Cardiac muscle cell (in vitro differentiated cells and primary cell): ENCODE results near the gene NUP153. TPM values are rescaled to one million over a fixed set of nuclear protein-coding genes. Genes with fewer than 3 reads are reported as not detected.
"Not testable (repeated sequence)": the region's sequence is repeated elsewhere in the genome, so short reads cannot be mapped to it uniquely, and the experiment has no call there.

ENCODE experiments used
- DNase-seq, 2 donors: peaks; one replicate each; pipeline versions ENCODE4 v3.0.0 to v3.0.0-alpha.2; 2010 to 2017; ENCODE audit warnings: low read depth in 1 of 2, low spot score in 1 of 2
- H3K27ac ChIP-seq: fragments of 200-600 bp; sonication (generic); 2 replicates; pipeline ENCODE4 v1.5.1; 2016
- H3K27me3 ChIP-seq: fragments of 200-600 bp; sonication (generic); 2 replicates; pipeline ENCODE4 v1.6.0; 2016; ENCODE audit warnings: control low read depth
- H3K36me3 ChIP-seq: fragments of 200-600 bp; sonication (generic); 2 replicates; pipeline ENCODE4 v1.5.1; 2016; ENCODE audit warnings: control low read depth
- H3K4me1 ChIP-seq: fragments of 200-600 bp; sonication (generic); 2 replicates; pipeline ENCODE4 v1.8.1; 2017; ENCODE audit warnings: low read depth, mild to moderate bottlenecking, mixed run types
- H3K4me3 ChIP-seq: fragments of 200-600 bp; sonication (generic); 2 replicates; pipeline ENCODE4 v1.5.1; 2016; ENCODE audit warnings: mild to moderate bottlenecking
- H3K9me3 ChIP-seq: fragments of 200-600 bp; sonication (generic); 2 replicates; pipeline ENCODE4 v1.5.1; 2017; ENCODE audit warnings: low read depth, mild to moderate bottlenecking, control low read depth
- CTCF ChIP-seq: IDR thresholded peaks from 2 replicates; pipeline ENCODE4 v1.5.1; 2012; ENCODE audit warnings: low read depth, mild to moderate bottlenecking, low read length
- polyA plus RNA-seq: library from polyadenylated mRNA; unstranded; fragments of >200 nt; fragmentation: Nextera tagmentation; extraction: Ambion mirVana; gene quantifications from 2 replicates; pipeline ENCODE4 v1.2.1, GENCODE V29; 2016
- total RNA-seq: library from RNA; depleted of rRNA; stranded (reverse); fragments of >200 nt; gene quantifications from 2 replicates; pipeline ENCODE4 v1.2.3, GENCODE V29; 2016

The NUP153 gene
- total and polyA plus RNA-seq, 2 experiments from 2014 or later, result 9.2 to 26.2 TPM

DNA sequence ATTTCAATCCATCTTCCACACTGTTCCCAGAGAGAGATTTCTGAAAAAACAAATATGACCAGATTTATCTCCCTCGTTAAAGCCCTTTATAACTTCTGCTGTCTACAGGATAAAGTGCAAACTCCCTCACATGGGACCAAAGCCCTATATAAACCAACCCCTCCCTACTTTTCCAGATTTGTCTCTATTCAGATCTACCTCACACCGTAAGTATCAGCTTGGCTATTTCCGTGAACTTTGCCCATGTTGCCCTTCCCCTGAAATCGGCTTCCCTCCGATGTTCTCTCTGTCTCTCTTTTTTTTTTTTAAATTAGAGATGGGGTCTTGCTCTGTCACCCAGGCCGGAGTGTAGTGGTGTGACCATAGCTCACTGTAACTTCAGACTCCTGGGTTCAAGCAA is 118.7 kb downstream of the NUP153 start:
- TF ChIP-seq CTCF, result no peak
- no peak for DNase-seq
- H3K36me3 ChIP-seq, result no peaks in the 10 kb centered on the region

DNA sequence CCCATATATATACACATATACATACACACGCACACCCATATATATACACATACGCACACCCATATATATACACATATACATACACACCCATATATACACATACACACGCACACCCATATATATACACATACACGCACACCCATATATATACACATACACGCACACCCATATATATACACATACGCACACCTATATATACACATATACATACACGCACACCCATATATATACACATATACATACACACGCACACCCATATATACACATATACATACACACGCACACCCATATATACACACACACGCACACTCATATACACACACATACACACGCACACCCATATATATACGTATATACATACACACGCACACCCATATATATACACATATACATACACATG is 120.1 kb downstream of the NUP153 start:
- DNase-seq, H3K9me3 ChIP-seq, H3K4me3 ChIP-seq, H3K27ac ChIP-seq, H3K27me3 ChIP-seq, H3K36me3 ChIP-seq: not testable (repeated sequence)
- H3K4me1 ChIP-seq, result peaks cover 12% of the 10 kb centered on the region

More for the DNA sequence above, 118.7 kb downstream of the NUP153 start:
- no peak overlapping the region for H3K4me3 ChIP-seq
- peaks cover 11% of the 10 kb centered on the region for H3K4me1 ChIP-seq
- H3K9me3 ChIP-seq, result no peaks in the 10 kb centered on the region
- no peak overlapping the region for H3K27ac ChIP-seq
- no peaks in the 10 kb centered on the region for H3K27me3 ChIP-seq

DNA sequence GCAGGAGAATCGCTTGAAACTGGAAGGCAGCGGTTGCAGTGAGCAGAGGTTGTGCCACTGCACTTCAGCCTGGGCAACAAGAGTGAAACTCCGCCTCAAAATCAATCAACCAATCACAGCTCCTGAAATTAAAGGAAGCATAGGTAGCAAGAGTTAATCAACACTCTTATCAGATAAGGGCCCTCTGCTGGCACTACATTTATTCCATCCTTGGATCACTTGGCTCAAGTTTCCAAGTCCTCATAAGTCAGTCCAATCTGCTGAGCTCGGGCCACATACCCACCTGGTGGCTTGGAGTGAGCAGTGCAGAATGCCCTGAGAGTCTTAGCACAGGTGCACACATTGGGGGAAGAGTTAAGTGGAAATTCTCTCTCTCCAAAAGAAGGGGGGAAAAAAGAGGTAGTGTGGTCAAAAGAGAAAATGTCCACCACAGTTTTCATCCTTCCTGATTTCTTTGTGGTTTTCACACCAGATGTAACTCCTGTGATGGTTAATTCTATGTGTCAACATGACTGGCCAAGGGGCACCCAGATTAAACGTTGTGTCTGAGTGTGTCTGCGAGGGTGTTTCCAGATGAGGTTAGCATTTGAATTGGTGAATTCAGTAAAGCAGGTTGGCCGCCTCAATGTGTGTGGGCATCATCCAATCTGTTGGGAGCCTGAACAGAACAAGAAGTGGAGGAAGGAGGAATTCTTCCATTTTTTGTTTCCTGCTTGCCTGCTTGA is 120.8 kb downstream of the NUP153 start:
- Histone ChIP-seq H3K4me3 (no peak overlapping the region), H3K4me1 (peaks cover 12% of the 10 kb centered on the region), H3K9me3 (no peaks in the 10 kb centered on the region), H3K27ac (no peak overlapping the region), H3K36me3 (no peaks in the 10 kb centered on the region), H3K27me3 (no peaks in the 10 kb centered on the region)
- DNase-seq, result no peak
- TF ChIP-seq CTCF, result no peak

GRCh38 chr6:17584241-17584803 is 122.4 kb downstream of the NUP153 start:
- Histone ChIP-seq H3K4me3 (no peak overlapping the region), H3K4me1 (peaks cover 12% of the 10 kb centered on the region), H3K27ac (peak overlapping the region; percentile 65), H3K9me3 (no peaks in the 10 kb centered on the region), H3K27me3 (no peaks in the 10 kb centered on the region), H3K36me3 (no peaks in the 10 kb centered on the region)
- peak; percentile 73 for TF ChIP-seq CTCF
- peak; percentile 83 to 87 for DNase-seq

GRCh38 chr6:17583811-17584210 is 122.9 kb downstream of the NUP153 start:
- Histone ChIP-seq H3K27ac (peak overlapping the region; percentile 65), H3K4me1 (peaks cover 12% of the 10 kb centered on the region), H3K4me3 (no peak overlapping the region)

DNA sequence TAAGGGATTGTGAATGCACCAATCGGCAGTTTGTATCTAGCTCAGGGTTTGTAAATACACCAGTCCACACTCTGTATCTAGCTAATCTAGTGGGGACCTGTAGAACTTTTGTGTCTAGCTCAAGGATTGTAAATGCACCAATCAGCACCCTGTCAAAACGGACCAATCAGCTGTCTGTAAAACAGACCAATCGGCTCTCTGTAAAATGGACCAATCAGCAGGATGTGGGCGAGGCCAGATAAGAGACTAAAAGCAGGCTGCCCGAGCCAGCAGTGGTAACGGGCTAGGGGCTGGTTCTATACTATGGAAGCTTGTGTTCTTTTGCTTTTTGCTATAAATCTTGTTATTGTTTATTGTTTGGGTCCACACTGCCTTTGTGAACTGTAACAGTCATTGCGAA is 125.4 kb downstream of the NUP153 start:
- DNase-seq, H3K27me3 ChIP-seq, H3K27ac ChIP-seq, H3K4me3 ChIP-seq, H3K9me3 ChIP-seq, H3K36me3 ChIP-seq: not testable (repeated sequence)
- H3K4me1 ChIP-seq, result peaks cover 12% of the 10 kb centered on the region

More at GRCh38 chr6:17583811-17584210, 122.9 kb downstream of the NUP153 start:
- peak in 1 of 2 donors; percentile 60 for DNase-seq
- no peaks in the 10 kb centered on the region for H3K27me3 ChIP-seq
- no peaks in the 10 kb centered on the region for H3K9me3 ChIP-seq
- H3K36me3 ChIP-seq, result no peaks in the 10 kb centered on the region
- TF ChIP-seq CTCF, result no peak
